GM19324 (cell line): ENCODE measurements around the gene MUC5B.
"Not testable (repeated sequence)": the region's sequence is repeated elsewhere in the genome, so short reads cannot be mapped to it uniquely, and the experiment has no call there.

Experiments
- ATAC-seq: cut with Tn5 transposase; IDR thresholded peaks from one replicate; pipeline ENCODE4 v1.9.1; 2021; ENCODE audit warnings: mild to moderate bottlenecking, moderate library complexity; ENCODE audit not compliant: unreplicated experiment, low FRiP score

Gene MUC5B

GRCh38 chr11:1242751-1243150, 19.9 kb downstream of the MUC5B start:
- not testable (repeated sequence) for ATAC-seq

GRCh38 chr11:1243521-1243920, 20.7 kb downstream of the MUC5B start:
- not testable (repeated sequence) for ATAC-seq

- not testable (repeated sequence) for ATAC-seq
Observed at GRCh38 chr11:1244557-1244956, 21.7 kb downstream of the MUC5B start.

- ATAC-seq: not testable (repeated sequence)
Observed at GRCh38 chr11:1245717-1246116, 22.9 kb downstream of the MUC5B start.

- ATAC-seq: not testable (repeated sequence)
Observed at GRCh38 chr11:1246301-1246700, 23.4 kb downstream of the MUC5B start.

- not testable (repeated sequence) for ATAC-seq
Observed at GRCh38 chr11:1247026-1247425, 24.2 kb downstream of the MUC5B start.

- ATAC-seq: not testable (repeated sequence)
Observed at GRCh38 chr11:1248951-1249350, 26.1 kb downstream of the MUC5B start.

GRCh38 chr11:1250411-1250810, 27.5 kb downstream of the MUC5B start:
- not testable (repeated sequence) for ATAC-seq

GRCh38 chr11:1251236-1251770, 28.4 kb downstream of the MUC5B start:
- no peak for ATAC-seq

- no peak for ATAC-seq
Observed at GRCh38 chr11:1252371-1253102, 29.7 kb downstream of the MUC5B start.

GRCh38 chr11:1253103-1253485, 30.2 kb downstream of the MUC5B start:
- no peak for ATAC-seq

- ATAC-seq: no peak
Observed at GRCh38 chr11:1254086-1254648, 31.3 kb downstream of the MUC5B start.

GRCh38 chr11:1254733-1255132, 31.9 kb downstream of the MUC5B start:
- ATAC-seq: no peak

GRCh38 chr11:1255151-1255550, 32.3 kb downstream of the MUC5B start:
- ATAC-seq: no peak

GRCh38 chr11:1256257-1257045, 33.6 kb downstream of the MUC5B start:
- ATAC-seq: no peak

GRCh38 chr11:1257366-1257765, 34.5 kb downstream of the MUC5B start:
- no peak for ATAC-seq

GRCh38 chr11:1257916-1258315, 35.0 kb downstream of the MUC5B start:
- ATAC-seq: no peak

- ATAC-seq: no peak
Observed at GRCh38 chr11:1258401-1259075, 35.7 kb downstream of the MUC5B start.

GRCh38 chr11:1259076-1259461, 36.2 kb downstream of the MUC5B start:
- no peak for ATAC-seq

GRCh38 chr11:1259561-1259960, 36.7 kb downstream of the MUC5B start:
- ATAC-seq: no peak
